Measurements from ENCODE around the gene MACROD2.

DNA sequence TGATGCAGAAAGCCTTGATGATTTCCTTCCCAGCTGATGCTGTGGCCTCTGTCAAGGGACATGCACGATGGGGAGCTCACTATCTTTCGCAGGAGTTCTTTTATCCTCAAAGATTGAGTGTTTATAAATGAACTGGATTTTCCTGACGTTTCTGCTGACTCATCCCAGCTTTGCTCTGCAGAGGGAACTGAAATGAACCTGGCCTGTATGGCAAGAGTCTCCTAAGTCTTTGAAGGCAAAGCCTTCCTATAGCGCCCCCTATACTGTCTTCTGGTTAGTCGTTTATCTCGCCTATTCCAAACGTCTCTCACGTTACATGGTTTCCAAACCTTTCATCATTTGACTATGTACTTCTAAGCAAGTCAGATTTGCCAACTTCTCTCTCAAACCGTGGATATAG is 2012.6 kb downstream of the MACROD2 start:
- TF ChIP-seq, protein P1, sequence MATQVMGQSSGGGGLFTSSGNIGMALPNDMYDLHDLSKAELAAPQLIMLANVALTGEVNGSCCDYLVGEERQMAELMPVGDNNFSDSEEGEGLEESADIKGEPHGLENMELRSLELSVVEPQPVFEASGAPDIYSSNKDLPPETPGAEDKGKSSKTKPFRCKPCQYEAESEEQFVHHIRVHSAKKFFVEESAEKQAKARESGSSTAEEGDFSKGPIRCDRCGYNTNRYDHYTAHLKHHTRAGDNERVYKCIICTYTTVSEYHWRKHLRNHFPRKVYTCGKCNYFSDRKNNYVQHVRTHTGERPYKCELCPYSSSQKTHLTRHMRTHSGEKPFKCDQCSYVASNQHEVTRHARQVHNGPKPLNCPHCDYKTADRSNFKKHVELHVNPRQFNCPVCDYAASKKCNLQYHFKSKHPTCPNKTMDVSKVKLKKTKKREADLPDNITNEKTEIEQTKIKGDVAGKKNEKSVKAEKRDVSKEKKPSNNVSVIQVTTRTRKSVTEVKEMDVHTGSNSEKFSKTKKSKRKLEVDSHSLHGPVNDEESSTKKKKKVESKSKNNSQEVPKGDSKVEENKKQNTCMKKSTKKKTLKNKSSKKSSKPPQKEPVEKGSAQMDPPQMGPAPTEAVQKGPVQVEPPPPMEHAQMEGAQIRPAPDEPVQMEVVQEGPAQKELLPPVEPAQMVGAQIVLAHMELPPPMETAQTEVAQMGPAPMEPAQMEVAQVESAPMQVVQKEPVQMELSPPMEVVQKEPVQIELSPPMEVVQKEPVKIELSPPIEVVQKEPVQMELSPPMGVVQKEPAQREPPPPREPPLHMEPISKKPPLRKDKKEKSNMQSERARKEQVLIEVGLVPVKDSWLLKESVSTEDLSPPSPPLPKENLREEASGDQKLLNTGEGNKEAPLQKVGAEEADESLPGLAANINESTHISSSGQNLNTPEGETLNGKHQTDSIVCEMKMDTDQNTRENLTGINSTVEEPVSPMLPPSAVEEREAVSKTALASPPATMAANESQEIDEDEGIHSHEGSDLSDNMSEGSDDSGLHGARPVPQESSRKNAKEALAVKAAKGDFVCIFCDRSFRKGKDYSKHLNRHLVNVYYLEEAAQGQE (IDR thresholded peaks at IDR 0.05; ENCODE audit: unreplicated experiment), result no peak
- no peak for TF ChIP-seq POLR2AphosphoS5 (IDR thresholded peaks at IDR 0.05; ENCODE audit: low read depth)
- TF ChIP-seq, protein P2, sequence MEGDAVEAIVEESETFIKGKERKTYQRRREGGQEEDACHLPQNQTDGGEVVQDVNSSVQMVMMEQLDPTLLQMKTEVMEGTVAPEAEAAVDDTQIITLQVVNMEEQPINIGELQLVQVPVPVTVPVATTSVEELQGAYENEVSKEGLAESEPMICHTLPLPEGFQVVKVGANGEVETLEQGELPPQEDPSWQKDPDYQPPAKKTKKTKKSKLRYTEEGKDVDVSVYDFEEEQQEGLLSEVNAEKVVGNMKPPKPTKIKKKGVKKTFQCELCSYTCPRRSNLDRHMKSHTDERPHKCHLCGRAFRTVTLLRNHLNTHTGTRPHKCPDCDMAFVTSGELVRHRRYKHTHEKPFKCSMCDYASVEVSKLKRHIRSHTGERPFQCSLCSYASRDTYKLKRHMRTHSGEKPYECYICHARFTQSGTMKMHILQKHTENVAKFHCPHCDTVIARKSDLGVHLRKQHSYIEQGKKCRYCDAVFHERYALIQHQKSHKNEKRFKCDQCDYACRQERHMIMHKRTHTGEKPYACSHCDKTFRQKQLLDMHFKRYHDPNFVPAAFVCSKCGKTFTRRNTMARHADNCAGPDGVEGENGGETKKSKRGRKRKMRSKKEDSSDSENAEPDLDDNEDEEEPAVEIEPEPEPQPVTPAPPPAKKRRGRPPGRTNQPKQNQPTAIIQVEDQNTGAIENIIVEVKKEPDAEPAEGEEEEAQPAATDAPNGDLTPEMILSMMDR (conservative IDR thresholded peaks at IDR 0.05; ENCODE audit: low read depth in 2 of 2), result peak; percentile 58 to 59
- TF ChIP-seq JUNB (IDR thresholded peaks at IDR 0.05; ENCODE audit: unreplicated experiment), result no peak
- no peak for TF ChIP-seq CREB1 (CRISPR knock-in tag; IDR thresholded peaks at IDR 0.05; ENCODE audit: low read depth)
- TF ChIP-seq ZNF331 (CRISPR knock-in tag; IDR thresholded peaks at IDR 0.05; ENCODE audit: low read depth), result no peak
- TF ChIP-seq EZH2 (IDR thresholded peaks at IDR 0.05; ENCODE audit: low read depth, unreplicated experiment), result no peak
- no peak for TF ChIP-seq EZH2phosphoT487 (IDR thresholded peaks at IDR 0.05; ENCODE audit: unreplicated experiment)

Measured in GM23338 (cell line).